Measurements from ENCODE around the gene KDR. TPM values are rescaled to one million over a fixed set of nuclear protein-coding genes. Genes with fewer than 3 reads are reported as not detected.

The KDR gene
- total and polyA plus RNA-seq, 3 experiments from 2014 or later, result not detected

GRCh38 chr4:55083735-55084134 lies 41.7 kb downstream of the KDR start:
- H3K27ac ChIP-seq (ENCODE audit: low read depth, low read length), result no peak overlapping the region
- H3K9me3 Mint-ChIP-seq, result peaks cover 0 to 5% (median 0%) of the 10 kb centered on the region in 5 donors
- H3K4me3 ChIP-seq (ENCODE audit: low read length), result no peak overlapping the region
- H3K9me3 ChIP-seq (ENCODE audit: low read length), result no peaks in the 10 kb centered on the region
- H3K27me3 Mint-ChIP-seq, result peaks cover 0 to 5% of the 10 kb centered on the region in 2 donors
- H3K4me1 ChIP-seq (ENCODE audit: insufficient read depth, low read length), result no peaks in the 10 kb centered on the region
- DNase-seq, result no peak
- CTCF ChIA-PET, result no interaction called here
- peak overlapping the region in 1 of 8 donors; percentile 57 for H3K27ac Mint-ChIP-seq
- peaks cover 5% of the 10 kb centered on the region for H3K27me3 ChIP-seq (ENCODE audit: insufficient read depth, low read length, poor library complexity, severe bottlenecking)
- no peaks in the 10 kb centered on the region for H3K36me3 Mint-ChIP-seq
- H3K4me3 Mint-ChIP-seq, result no peak overlapping the region
- H3K4me1 Mint-ChIP-seq, result no peaks in the 10 kb centered on the region
- H3K36me3 ChIP-seq (ENCODE audit: insufficient read depth, low read length), result no peaks in the 10 kb centered on the region
- POLR2A ChIA-PET, result no interaction called here

- CTCF ChIA-PET, result no interaction called here
- Histone ChIP-seq H3K4me1 (ENCODE audit: insufficient read depth, low read length) (no peaks in the 10 kb centered on the region), H3K27me3 (ENCODE audit: insufficient read depth, low read length, poor library complexity, severe bottlenecking) (peaks cover 5% of the 10 kb centered on the region), H3K4me3 (ENCODE audit: low read length) (no peak overlapping the region), H3K27ac (ENCODE audit: low read depth, low read length) (no peak overlapping the region), H3K36me3 (ENCODE audit: insufficient read depth, low read length) (no peaks in the 10 kb centered on the region), H3K9me3 (ENCODE audit: low read length) (no peaks in the 10 kb centered on the region)
- Mint-ChIP-seq H3K4me3 (no peak overlapping the region), H3K9me3 (peaks cover 0 to 5% (median 0%) of the 10 kb centered on the region in 5 donors), H3K36me3 (no peaks in the 10 kb centered on the region), H3K4me1 (no peaks in the 10 kb centered on the region), H3K27me3 (peaks cover 0 to 5% of the 10 kb centered on the region in 2 donors), H3K27ac (no peak overlapping the region)
- no peak for DNase-seq
- POLR2A ChIA-PET, result no interaction called here
These were observed 42.6 kb downstream of the KDR start for GRCh38 chr4:55082756-55083155.

- H3K9me3 ChIP-seq (ENCODE audit: low read length), result no peaks in the 10 kb centered on the region
- peaks cover 5% of the 10 kb centered on the region for H3K27me3 ChIP-seq (ENCODE audit: insufficient read depth, low read length, poor library complexity, severe bottlenecking)
- H3K4me1 ChIP-seq (ENCODE audit: insufficient read depth, low read length), result no peaks in the 10 kb centered on the region
- no peaks in the 10 kb centered on the region for H3K36me3 ChIP-seq (ENCODE audit: insufficient read depth, low read length)
- H3K27ac Mint-ChIP-seq, result no peak overlapping the region
- no peak overlapping the region for H3K4me3 Mint-ChIP-seq
- DNase-seq, result no peak
- ChIA-PET CTCF (no interaction called here), POLR2A (no interaction called here)
- no peak overlapping the region for H3K4me3 ChIP-seq (ENCODE audit: low read length)
- H3K9me3 Mint-ChIP-seq, result peaks cover 0 to 4% (median 0%) of the 10 kb centered on the region in 5 donors
- peaks cover 0 to 5% of the 10 kb centered on the region in 2 donors for H3K27me3 Mint-ChIP-seq
- no peaks in the 10 kb centered on the region for H3K4me1 Mint-ChIP-seq
- H3K36me3 Mint-ChIP-seq, result no peaks in the 10 kb centered on the region
- no peak overlapping the region for H3K27ac ChIP-seq (ENCODE audit: low read depth, low read length)
These were observed 45.1 kb downstream of the KDR start for GRCh38 chr4:55080174-55080865.

- no peaks in the 10 kb centered on the region for H3K4me1 ChIP-seq (ENCODE audit: insufficient read depth, low read length)
- Mint-ChIP-seq H3K27ac (no peak overlapping the region), H3K4me3 (no peak overlapping the region), H3K9me3 (peaks cover 0 to 2% (median 0%) of the 10 kb centered on the region in 5 donors), H3K27me3 (peaks cover 0 to 5% of the 10 kb centered on the region in 2 donors), H3K36me3 (no peaks in the 10 kb centered on the region), H3K4me1 (no peaks in the 10 kb centered on the region)
- no peak overlapping the region for H3K27ac ChIP-seq (ENCODE audit: low read depth, low read length)
- no peaks in the 10 kb centered on the region for H3K36me3 ChIP-seq (ENCODE audit: insufficient read depth, low read length)
- ChIA-PET CTCF (no interaction called here), POLR2A (no interaction called here)
- H3K4me3 ChIP-seq (ENCODE audit: low read length), result no peak overlapping the region
- no peak for DNase-seq
- H3K27me3 ChIP-seq (ENCODE audit: insufficient read depth, low read length, poor library complexity, severe bottlenecking), result peaks cover 5% of the 10 kb centered on the region
- no peaks in the 10 kb centered on the region for H3K9me3 ChIP-seq (ENCODE audit: low read length)
These were observed 45.8 kb downstream of the KDR start for GRCh38 chr4:55079451-55080173.

GRCh38 chr4:55078987-55079386 lies 46.4 kb downstream of the KDR start:
- Mint-ChIP-seq H3K9me3 (peaks cover 0 to 2% (median 0%) of the 10 kb centered on the region in 5 donors), H3K36me3 (no peaks in the 10 kb centered on the region), H3K4me3 (no peak overlapping the region), H3K27ac (no peak overlapping the region), H3K4me1 (no peaks in the 10 kb centered on the region), H3K27me3 (peaks cover 0 to 5% of the 10 kb centered on the region in 2 donors)
- H3K36me3 ChIP-seq (ENCODE audit: insufficient read depth, low read length), result no peaks in the 10 kb centered on the region
- H3K4me1 ChIP-seq (ENCODE audit: insufficient read depth, low read length), result no peaks in the 10 kb centered on the region
- peaks cover 5% of the 10 kb centered on the region for H3K27me3 ChIP-seq (ENCODE audit: insufficient read depth, low read length, poor library complexity, severe bottlenecking)
- ChIA-PET CTCF (no interaction called here), POLR2A (no interaction called here)
- H3K4me3 ChIP-seq (ENCODE audit: low read length), result no peak overlapping the region
- no peaks in the 10 kb centered on the region for H3K9me3 ChIP-seq (ENCODE audit: low read length)
- no peak for DNase-seq
- H3K27ac ChIP-seq (ENCODE audit: low read depth, low read length), result no peak overlapping the region

- ChIA-PET POLR2A (no interaction called here), CTCF (no interaction called here)
- Histone ChIP-seq H3K36me3 (ENCODE audit: insufficient read depth, low read length) (no peaks in the 10 kb centered on the region), H3K27ac (ENCODE audit: low read depth, low read length) (no peak overlapping the region), H3K4me3 (ENCODE audit: low read length) (no peak overlapping the region), H3K9me3 (ENCODE audit: low read length) (no peaks in the 10 kb centered on the region), H3K4me1 (ENCODE audit: insufficient read depth, low read length) (no peaks in the 10 kb centered on the region), H3K27me3 (ENCODE audit: insufficient read depth, low read length, poor library complexity, severe bottlenecking) (peaks cover 5% of the 10 kb centered on the region)
- H3K9me3 Mint-ChIP-seq, result peaks cover 0 to 2% (median 0%) of the 10 kb centered on the region in 5 donors
- no peaks in the 10 kb centered on the region for H3K36me3 Mint-ChIP-seq
- no peaks in the 10 kb centered on the region for H3K4me1 Mint-ChIP-seq
- H3K4me3 Mint-ChIP-seq, result no peak overlapping the region
- no peak for DNase-seq
- no peak overlapping the region for H3K27ac Mint-ChIP-seq
- H3K27me3 Mint-ChIP-seq, result peaks cover 0 to 2% of the 10 kb centered on the region in 2 donors
These were observed 47.8 kb downstream of the KDR start for GRCh38 chr4:55077577-55077976.

- CTCF ChIA-PET, result no interaction called here
- H3K9me3 ChIP-seq (ENCODE audit: low read length), result no peaks in the 10 kb centered on the region
These were observed 49.3 kb downstream of the KDR start for GRCh38 chr4:55075823-55076716.

DNA sequence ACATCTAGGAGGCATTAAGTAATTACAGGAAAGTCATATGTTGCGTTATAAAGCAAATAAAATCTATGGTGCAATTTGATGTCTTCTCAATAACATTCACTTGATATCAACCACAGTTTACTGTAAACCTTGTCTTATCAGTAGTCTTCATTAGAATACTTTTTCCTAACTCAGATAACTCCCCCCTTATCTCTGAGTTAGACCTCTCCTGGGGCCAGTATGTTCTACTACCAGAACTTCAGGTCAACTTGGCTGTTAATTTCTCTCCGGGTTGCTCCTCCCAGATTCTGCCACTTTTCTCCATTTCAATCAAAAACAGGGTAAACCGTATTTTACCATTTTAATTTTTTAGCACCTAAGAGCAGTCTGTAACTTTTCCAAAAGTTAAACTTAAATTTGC lies 50.0 kb downstream of the KDR start:
- Mint-ChIP-seq H3K4me1 (no peaks in the 10 kb centered on the region), H3K27me3 (peaks cover 0 to 2% of the 10 kb centered on the region in 2 donors), H3K36me3 (no peaks in the 10 kb centered on the region), H3K27ac (no peak overlapping the region), H3K4me3 (no peak overlapping the region), H3K9me3 (no peaks in the 10 kb centered on the region)
- ChIA-PET POLR2A (no interaction called here), CTCF (no interaction called here)
- H3K4me1 ChIP-seq (ENCODE audit: insufficient read depth, low read length), result no peaks in the 10 kb centered on the region
- no peak for DNase-seq
- no peak overlapping the region for H3K27ac ChIP-seq (ENCODE audit: low read depth, low read length)
- H3K9me3 ChIP-seq (ENCODE audit: low read length), result no peaks in the 10 kb centered on the region
- H3K4me3 ChIP-seq (ENCODE audit: low read length), result no peak overlapping the region
- H3K27me3 ChIP-seq (ENCODE audit: insufficient read depth, low read length, poor library complexity, severe bottlenecking), result no peaks in the 10 kb centered on the region
- H3K36me3 ChIP-seq (ENCODE audit: insufficient read depth, low read length), result no peaks in the 10 kb centered on the region

More at GRCh38 chr4:55075823-55076716, 49.3 kb downstream of the KDR start:
- H3K27ac ChIP-seq (ENCODE audit: low read depth, low read length), result no peak overlapping the region
- Mint-ChIP-seq H3K4me3 (no peak overlapping the region), H3K27me3 (peaks cover 0 to 2% of the 10 kb centered on the region in 2 donors), H3K9me3 (no peaks in the 10 kb centered on the region), H3K36me3 (no peaks in the 10 kb centered on the region), H3K27ac (no peak overlapping the region), H3K4me1 (no peaks in the 10 kb centered on the region)
- no peak overlapping the region for H3K4me3 ChIP-seq (ENCODE audit: low read length)
- H3K4me1 ChIP-seq (ENCODE audit: insufficient read depth, low read length), result no peaks in the 10 kb centered on the region
- POLR2A ChIA-PET, result no interaction called here
- H3K27me3 ChIP-seq (ENCODE audit: insufficient read depth, low read length, poor library complexity, severe bottlenecking), result no peaks in the 10 kb centered on the region
- no peak for DNase-seq
- no peaks in the 10 kb centered on the region for H3K36me3 ChIP-seq (ENCODE audit: insufficient read depth, low read length)

Data from CD8-positive, alpha-beta memory T cell (primary cell).